ENCODE measurements around the gene CCDC107. TPM values are rescaled to one million over a fixed set of nuclear protein-coding genes. Genes with fewer than 3 reads are reported as not detected.

CCDC107 gene
- total and polyA plus RNA-seq, 4 donors = 5.4 to 20.2 (median 10.4) TPM

DNA sequence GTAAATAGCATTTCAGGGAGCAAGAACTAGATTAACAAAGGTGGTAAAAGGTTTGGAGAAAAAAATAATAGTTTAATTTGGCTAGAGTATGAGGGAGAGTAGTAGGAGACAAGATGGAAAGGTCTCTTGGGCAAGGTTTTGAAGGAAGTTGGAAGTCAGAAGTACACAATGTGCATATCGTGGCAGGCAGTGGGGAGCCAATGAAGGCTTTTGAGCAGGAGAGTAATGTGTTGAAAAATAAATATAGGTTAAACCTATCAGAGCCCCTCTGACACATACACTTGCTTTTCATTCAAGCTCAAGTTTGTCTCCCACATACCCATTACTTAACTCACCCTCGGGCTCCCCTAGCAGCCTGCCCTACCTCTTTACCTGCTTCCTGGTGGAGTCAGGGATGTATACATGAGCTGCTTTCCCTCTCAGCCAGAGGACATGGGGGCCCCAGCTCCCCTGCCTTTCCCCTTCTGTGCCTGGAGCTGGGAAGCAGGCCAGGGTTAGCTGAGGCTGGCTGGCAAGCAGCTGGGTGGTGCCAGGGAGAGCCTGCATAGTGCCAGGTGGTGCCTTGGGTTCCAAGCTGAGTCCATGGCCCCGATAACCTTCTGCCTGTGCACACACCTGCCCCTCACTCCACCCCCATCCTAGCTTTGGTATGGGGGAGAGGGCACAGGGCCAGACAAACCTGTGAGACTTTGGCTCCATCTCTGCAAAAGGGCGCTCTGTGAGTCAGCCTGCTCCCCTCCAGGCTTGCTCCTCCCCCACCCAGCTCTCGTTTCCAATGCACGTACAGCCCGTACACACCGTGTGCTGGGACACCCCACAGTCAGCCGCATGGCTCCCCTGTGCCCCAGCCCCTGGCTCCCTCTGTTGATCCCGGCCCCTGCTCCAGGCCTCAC is 15.3 kb downstream of the CCDC107 start, which contains the start of gene CA9:
CA9 (plus strand) TSS at position 797 of the 893 bp plus-strand sequence; CDS start at position 829, 32 bp downstream.
- DNase-seq (ENCODE audit: low spot score) = no peak
- no peaks in the 10 kb centered on the region for H3K36me3 ChIP-seq (ENCODE audit: control insufficient read depth in 4 of 4, insufficient read depth in 3 of 4, low read depth in 1 of 4, low read length in 3 of 4)
- H3K9me3 ChIP-seq (ENCODE audit: control insufficient read depth in 4 of 4, low read length in 3 of 4) = no peaks in the 10 kb centered on the region
- H3K27me3 ChIP-seq (ENCODE audit: control insufficient read depth in 4 of 4, insufficient read depth in 4 of 4, low read length in 3 of 4) = no peaks in the 10 kb centered on the region
- peaks cover 6 to 17% (median 14%) of the 10 kb centered on the region in 4 donors for H3K4me1 ChIP-seq (ENCODE audit: control insufficient read depth in 4 of 4, insufficient read depth in 4 of 4, low read length in 3 of 4)
- no peak within 1 kb of the TSS for H3K9ac ChIP-seq (ENCODE audit: low read depth in 1 of 2, low read length in 2 of 2)
- H3K27ac ChIP-seq (ENCODE audit: low read depth in 1 of 2, low read length in 2 of 2) = no peak within 1 kb of the TSS
- H3K4me3 ChIP-seq (ENCODE audit: low read depth in 1 of 3, low read length in 3 of 3) = no peak within 1 kb of the TSS
- TF ChIP-seq, protein P1, sequence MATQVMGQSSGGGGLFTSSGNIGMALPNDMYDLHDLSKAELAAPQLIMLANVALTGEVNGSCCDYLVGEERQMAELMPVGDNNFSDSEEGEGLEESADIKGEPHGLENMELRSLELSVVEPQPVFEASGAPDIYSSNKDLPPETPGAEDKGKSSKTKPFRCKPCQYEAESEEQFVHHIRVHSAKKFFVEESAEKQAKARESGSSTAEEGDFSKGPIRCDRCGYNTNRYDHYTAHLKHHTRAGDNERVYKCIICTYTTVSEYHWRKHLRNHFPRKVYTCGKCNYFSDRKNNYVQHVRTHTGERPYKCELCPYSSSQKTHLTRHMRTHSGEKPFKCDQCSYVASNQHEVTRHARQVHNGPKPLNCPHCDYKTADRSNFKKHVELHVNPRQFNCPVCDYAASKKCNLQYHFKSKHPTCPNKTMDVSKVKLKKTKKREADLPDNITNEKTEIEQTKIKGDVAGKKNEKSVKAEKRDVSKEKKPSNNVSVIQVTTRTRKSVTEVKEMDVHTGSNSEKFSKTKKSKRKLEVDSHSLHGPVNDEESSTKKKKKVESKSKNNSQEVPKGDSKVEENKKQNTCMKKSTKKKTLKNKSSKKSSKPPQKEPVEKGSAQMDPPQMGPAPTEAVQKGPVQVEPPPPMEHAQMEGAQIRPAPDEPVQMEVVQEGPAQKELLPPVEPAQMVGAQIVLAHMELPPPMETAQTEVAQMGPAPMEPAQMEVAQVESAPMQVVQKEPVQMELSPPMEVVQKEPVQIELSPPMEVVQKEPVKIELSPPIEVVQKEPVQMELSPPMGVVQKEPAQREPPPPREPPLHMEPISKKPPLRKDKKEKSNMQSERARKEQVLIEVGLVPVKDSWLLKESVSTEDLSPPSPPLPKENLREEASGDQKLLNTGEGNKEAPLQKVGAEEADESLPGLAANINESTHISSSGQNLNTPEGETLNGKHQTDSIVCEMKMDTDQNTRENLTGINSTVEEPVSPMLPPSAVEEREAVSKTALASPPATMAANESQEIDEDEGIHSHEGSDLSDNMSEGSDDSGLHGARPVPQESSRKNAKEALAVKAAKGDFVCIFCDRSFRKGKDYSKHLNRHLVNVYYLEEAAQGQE (IDR thresholded peaks at IDR 0.05) = no peak
- TF ChIP-seq GABPA (IDR thresholded peaks at IDR 0.05 in 1 of 2, conservative IDR thresholded peaks at IDR 0.05 in 1 of 2) (no peak), FOXA1 (IDR thresholded peaks at IDR 0.05) (no peak), TAF1 (conservative IDR thresholded peaks at IDR 0.05) (no peak), FOXA2 (IDR thresholded peaks at IDR 0.05) (no peak), RXRA (IDR thresholded peaks at IDR 0.05) (no peak), RAD21 (IDR thresholded peaks at IDR 0.05) (no peak), EGR1 (IDR thresholded peaks at IDR 0.05; ENCODE audit: low read depth in 2 of 2) (no peak), YY1 (IDR thresholded peaks at IDR 0.05) (no peak), HNF4G (IDR thresholded peaks at IDR 0.05) (no peak), SP1 (IDR thresholded peaks at IDR 0.05) (no peak), JUND (IDR thresholded peaks at IDR 0.05) (no peak)
- TF ChIP-seq, protein P2, sequence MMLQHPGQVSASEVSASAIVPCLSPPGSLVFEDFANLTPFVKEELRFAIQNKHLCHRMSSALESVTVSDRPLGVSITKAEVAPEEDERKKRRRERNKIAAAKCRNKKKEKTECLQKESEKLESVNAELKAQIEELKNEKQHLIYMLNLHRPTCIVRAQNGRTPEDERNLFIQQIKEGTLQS (IDR thresholded peaks at IDR 0.05) = no peak
- TF ChIP-seq, protein P3, sequence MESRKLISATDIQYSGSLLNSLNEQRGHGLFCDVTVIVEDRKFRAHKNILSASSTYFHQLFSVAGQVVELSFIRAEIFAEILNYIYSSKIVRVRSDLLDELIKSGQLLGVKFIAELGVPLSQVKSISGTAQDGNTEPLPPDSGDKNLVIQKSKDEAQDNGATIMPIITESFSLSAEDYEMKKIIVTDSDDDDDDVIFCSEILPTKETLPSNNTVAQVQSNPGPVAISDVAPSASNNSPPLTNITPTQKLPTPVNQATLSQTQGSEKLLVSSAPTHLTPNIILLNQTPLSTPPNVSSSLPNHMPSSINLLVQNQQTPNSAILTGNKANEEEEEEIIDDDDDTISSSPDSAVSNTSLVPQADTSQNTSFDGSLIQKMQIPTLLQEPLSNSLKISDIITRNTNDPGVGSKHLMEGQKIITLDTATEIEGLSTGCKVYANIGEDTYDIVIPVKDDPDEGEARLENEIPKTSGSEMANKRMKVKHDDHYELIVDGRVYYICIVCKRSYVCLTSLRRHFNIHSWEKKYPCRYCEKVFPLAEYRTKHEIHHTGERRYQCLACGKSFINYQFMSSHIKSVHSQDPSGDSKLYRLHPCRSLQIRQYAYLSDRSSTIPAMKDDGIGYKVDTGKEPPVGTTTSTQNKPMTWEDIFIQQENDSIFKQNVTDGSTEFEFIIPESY (IDR thresholded peaks at IDR 0.05) = no peak
- 75% methylated on average over 10 of the region's 10 CpGs for WGBS

DNA sequence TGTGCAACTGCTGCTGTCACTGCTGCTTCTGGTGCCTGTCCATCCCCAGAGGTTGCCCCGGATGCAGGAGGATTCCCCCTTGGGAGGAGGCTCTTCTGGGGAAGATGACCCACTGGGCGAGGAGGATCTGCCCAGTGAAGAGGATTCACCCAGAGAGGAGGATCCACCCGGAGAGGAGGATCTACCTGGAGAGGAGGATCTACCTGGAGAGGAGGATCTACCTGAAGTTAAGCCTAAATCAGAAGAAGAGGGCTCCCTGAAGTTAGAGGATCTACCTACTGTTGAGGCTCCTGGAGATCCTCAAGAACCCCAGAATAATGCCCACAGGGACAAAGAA is 15.9 kb downstream of the CCDC107 start:
- Histone ChIP-seq H3K4me3 (ENCODE audit: low read depth in 1 of 3, low read length in 3 of 3) (no peak overlapping the region), H3K4me1 (ENCODE audit: control insufficient read depth in 4 of 4, insufficient read depth in 4 of 4, low read length in 3 of 4) (peaks cover 5 to 16% (median 14%) of the 10 kb centered on the region in 4 donors), H3K36me3 (ENCODE audit: control insufficient read depth in 4 of 4, insufficient read depth in 3 of 4, low read depth in 1 of 4, low read length in 3 of 4) (no peaks in the 10 kb centered on the region), H3K27me3 (ENCODE audit: control insufficient read depth in 4 of 4, insufficient read depth in 4 of 4, low read length in 3 of 4) (no peaks in the 10 kb centered on the region), H3K9ac (ENCODE audit: low read depth in 1 of 2, low read length in 2 of 2) (no peak overlapping the region), H3K27ac (ENCODE audit: low read depth in 1 of 2, low read length in 2 of 2) (no peak overlapping the region), H3K9me3 (ENCODE audit: control insufficient read depth in 4 of 4, low read length in 3 of 4) (no peaks in the 10 kb centered on the region)
- DNase-seq (ENCODE audit: low spot score) = no peak
- 82% methylated on average over 3 of the region's 3 CpGs for WGBS
- TF ChIP-seq RXRA (IDR thresholded peaks at IDR 0.05) = no peak
- TF ChIP-seq SP1 (IDR thresholded peaks at IDR 0.05) = no peak
- TF ChIP-seq EGR1 (IDR thresholded peaks at IDR 0.05; ENCODE audit: low read depth in 2 of 2) = no peak
- TF ChIP-seq, protein P1 (IDR thresholded peaks at IDR 0.05) = no peak
- no peak for TF ChIP-seq NR2F2 (IDR thresholded peaks at IDR 0.05)
- TF ChIP-seq HNF4G (IDR thresholded peaks at IDR 0.05) = no peak
- no peak for TF ChIP-seq FOXA1 (IDR thresholded peaks at IDR 0.05)
- no peak for TF ChIP-seq JUND (IDR thresholded peaks at IDR 0.05)
- TF ChIP-seq, protein P4, sequence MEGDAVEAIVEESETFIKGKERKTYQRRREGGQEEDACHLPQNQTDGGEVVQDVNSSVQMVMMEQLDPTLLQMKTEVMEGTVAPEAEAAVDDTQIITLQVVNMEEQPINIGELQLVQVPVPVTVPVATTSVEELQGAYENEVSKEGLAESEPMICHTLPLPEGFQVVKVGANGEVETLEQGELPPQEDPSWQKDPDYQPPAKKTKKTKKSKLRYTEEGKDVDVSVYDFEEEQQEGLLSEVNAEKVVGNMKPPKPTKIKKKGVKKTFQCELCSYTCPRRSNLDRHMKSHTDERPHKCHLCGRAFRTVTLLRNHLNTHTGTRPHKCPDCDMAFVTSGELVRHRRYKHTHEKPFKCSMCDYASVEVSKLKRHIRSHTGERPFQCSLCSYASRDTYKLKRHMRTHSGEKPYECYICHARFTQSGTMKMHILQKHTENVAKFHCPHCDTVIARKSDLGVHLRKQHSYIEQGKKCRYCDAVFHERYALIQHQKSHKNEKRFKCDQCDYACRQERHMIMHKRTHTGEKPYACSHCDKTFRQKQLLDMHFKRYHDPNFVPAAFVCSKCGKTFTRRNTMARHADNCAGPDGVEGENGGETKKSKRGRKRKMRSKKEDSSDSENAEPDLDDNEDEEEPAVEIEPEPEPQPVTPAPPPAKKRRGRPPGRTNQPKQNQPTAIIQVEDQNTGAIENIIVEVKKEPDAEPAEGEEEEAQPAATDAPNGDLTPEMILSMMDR (IDR thresholded peaks at IDR 0.05; ENCODE audit: low read depth, low read length, missing input control) = no peak
- no peak for TF ChIP-seq FOXA2 (IDR thresholded peaks at IDR 0.05)
- TF ChIP-seq, protein P2 (IDR thresholded peaks at IDR 0.05) = no peak
- no peak for TF ChIP-seq YY1 (IDR thresholded peaks at IDR 0.05)
- no peak for TF ChIP-seq GABPA (IDR thresholded peaks at IDR 0.05 in 1 of 2, conservative IDR thresholded peaks at IDR 0.05 in 1 of 2)
- TF ChIP-seq, protein P5, sequence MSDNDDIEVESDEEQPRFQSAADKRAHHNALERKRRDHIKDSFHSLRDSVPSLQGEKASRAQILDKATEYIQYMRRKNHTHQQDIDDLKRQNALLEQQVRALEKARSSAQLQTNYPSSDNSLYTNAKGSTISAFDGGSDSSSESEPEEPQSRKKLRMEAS (IDR thresholded peaks at IDR 0.05) = no peak
- no peak for TF ChIP-seq HNF4A (conservative IDR thresholded peaks at IDR 0.05)
